GM21786 (cell line): ENCODE results near the gene UBE2R2.
"Not testable (repeated sequence)": the region's sequence is repeated elsewhere in the genome, so short reads cannot be mapped to it uniquely, and the experiment has no call there.

Experiments used
- ATAC-seq: cut with Tn5 transposase; IDR thresholded peaks from one replicate; pipeline ENCODE4 v1.9.1; 2021; ENCODE audit not compliant: unreplicated experiment

Gene UBE2R2

DNA sequence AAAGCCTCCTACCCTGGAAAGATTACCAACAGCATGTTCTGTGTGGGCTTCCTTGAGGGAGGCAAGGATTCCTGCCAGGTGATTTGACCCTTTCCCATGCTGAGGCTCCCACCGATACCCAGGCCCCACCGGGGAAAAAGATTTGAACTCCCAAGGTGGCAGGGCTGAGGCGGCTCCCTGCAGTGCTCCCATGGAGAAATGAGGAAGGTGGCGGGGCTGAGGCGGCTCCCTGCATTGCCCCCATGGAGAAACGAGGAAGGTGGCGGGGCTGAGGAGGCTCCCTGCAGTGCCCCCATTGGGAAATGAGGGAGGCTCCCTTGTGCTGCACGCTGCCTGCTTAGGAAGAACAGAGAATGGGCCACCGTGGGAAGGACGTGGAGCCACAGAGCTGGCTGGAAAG is 18.4 kb upstream of the UBE2R2 start:
- ATAC-seq = no peak

DNA sequence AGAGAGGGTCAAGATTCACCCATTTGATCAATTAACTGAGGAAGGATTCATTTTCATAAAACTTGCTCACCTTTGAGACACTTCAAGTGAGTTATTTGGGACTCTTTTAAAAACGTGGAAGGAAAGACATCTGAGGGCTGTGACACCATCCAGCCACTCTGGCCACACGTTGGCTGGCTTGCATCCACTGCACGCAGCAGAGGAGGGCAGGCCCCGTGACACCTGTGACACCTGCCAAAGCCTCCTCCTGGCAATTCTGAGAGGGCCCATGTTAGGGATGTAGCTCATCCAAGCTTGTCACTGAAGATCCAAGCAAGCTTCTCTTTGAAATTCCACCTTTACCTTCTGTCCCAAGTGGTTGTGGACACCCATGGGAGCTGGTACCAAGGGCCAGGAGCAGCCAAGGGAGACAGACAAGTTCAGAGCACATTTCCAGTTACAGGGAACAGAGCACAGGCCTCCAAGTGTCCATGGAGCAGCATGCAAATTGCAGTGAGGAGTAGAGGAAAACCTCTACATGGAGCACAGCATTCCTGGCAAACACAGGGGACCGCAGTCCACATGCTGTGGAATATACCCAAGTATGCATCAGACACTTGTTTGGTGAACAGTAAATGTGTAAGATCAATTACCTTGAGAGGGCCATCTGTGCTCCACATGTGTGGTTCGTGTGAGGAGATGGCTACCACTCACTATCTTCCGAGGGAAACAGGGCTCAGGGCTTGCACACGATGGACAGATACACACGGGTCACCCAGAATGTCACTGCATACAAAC is 16.8 kb upstream of the UBE2R2 start:
- ATAC-seq = no peak

GRCh38 chr9:33800886-33801285 is 16.1 kb upstream of the UBE2R2 start:
- no peak for ATAC-seq

GRCh38 chr9:33801943-33802500 is 14.9 kb upstream of the UBE2R2 start:
- ATAC-seq = not testable (repeated sequence)

GRCh38 chr9:33804196-33804595 is 12.8 kb upstream of the UBE2R2 start:
- not testable (repeated sequence) for ATAC-seq

DNA sequence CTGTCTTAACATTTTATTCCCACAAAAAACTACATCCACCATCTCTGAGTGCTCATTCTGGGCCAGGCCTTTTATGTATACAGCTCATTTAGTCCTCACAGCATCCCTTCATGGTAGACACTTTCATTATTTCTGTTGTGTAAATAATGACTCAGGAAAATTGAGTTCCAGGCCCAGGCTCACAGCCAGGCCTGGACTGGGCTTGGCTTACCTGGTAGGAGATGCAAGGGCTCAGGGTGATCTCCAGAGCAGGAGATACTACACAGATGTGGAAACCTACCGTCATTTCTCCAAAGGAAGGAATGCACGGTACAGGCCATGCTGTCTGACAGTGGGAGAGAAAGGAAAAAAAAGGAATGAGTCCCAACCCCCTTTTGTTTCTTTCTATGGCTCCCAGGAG is 9.8 kb upstream of the UBE2R2 start:
- ATAC-seq = not testable (repeated sequence)

DNA sequence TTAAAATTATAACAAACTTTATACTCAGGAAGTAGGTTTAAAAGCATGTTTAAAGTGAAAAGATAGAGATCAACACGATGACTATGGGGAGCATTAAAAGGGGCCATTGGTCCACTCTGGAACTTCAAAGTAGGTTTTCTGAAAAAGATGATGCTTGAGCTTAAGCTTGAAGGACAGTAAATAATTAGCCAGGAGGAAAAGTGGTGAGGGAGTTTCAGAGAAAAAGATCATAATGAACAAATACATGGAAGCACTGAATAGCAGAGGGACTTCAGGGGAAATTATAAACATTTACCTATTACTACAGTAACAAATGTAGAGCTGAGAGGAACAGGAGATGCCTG is 8.0 kb upstream of the UBE2R2 start:
- peak; percentile 37 for ATAC-seq

- ATAC-seq = no peak
Measured at GRCh38 chr9:33809506-33809905, 7.5 kb upstream of the UBE2R2 start.

DNA sequence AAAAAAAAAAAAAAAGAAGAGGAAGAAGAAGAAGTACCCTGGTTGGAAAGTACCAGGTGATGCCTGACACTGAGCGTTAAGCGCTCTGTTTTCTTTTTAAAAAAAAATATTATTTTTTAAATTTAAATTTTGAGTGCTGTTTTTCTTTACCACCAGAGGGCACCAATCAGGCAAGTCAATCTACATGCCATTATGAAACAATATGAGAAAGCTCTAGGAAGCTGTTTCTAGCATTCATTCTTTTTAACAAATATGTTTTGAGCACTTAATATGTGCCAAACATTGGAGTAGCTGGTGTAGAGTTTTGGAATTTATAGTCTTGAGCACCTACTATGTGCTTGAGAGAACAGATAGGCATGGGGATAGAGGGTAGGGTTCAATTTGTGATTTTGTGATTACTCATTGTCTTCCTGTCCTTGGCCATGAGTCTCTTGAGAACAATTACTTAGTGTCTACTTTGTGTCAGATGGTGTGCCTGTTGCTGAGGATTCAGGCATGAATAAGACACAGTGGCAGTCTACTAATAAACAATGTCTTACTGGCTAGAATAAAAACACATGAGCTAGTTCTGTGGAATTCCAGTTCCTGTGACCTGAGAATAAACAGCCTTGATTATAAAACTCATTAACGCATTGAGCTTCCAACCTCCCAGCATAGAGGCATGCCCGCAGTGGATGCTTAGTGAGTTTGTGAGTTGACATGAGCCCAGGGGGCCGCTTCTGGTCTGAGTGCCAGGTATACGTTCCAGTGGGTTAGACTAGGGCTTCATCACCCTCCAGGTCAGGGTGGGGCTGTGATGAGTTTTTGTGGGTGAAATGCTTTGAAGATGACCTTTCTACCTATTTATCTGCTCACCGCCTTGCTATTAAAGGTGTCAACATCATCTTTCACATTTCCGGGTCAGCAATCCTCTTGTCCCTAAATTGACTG is 3.0 kb upstream of the UBE2R2 start:
- no peak for ATAC-seq

GRCh38 chr9:33815781-33816180 is 1.2 kb upstream of the UBE2R2 start:
- no peak for ATAC-seq

DNA sequence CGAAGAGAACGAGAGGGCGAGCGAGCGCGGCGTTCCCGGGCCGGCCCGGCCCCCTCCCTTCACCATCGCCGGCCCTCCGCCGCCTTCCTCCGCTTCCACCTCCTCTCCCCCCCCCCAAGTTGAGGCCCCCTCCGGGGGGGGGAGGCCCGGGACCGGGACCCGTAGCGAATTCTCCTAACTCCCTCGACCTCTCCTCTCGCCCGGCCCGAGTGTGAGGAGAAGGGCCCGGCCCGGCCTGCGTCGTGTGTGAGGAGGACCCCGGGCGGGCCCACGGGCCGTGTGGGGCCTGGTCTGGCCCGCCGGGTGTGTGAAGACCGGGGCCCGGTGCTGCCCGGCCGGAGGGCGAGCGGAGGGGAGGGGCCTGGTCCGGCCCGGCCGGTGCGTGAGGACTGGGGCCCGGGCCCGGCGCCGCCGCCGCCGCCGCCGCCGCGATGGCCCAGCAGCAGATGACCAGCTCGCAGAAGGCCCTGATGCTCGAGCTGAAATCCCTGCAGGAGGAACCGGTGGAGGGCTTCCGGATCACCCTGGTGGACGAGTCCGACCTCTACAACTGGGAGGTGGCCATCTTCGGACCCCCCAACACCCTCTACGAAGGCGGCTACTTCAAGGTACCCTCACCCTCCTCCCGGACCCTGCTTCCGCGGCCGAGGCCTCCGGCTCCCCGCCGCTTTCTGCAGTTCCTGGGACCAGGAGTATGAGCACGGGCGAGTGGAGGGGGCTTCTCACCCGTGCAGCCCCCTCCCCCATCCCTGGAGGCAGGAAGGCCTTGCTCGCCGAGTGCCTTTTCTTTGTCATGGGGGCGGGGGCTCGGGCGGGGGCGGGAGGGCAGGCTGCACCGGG is 587 bp downstream of the UBE2R2 start:
- peak; percentile 7 for ATAC-seq

GRCh38 chr9:33818167-33818846 is 1.3 kb downstream of the UBE2R2 start:
- ATAC-seq = no peak

GRCh38 chr9:33818847-33819500 is 2.0 kb downstream of the UBE2R2 start:
- no peak for ATAC-seq

DNA sequence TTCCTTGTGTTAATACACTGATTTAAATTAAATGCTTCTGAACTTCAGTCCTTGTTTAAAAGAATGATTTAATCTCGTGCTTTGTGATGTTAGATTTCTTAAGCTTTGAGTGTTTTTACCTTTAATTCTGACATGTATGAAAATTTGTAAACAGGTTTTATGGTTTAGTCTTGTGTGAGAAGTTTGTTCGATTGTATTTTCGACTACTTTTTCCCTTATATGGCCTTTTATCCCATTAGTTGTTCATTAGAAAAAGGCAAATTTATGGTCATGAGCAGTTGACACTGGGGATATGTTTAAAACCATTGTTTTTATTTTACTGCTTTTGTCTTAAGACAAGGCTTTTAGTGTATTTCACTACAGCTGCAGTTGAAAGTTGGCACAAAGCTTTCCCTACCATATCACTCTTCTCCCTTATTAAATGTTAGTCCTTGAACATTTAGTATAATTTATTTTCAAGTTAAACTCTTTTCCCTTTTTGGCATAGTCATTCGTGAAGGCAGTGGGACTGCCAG is 3.3 kb downstream of the UBE2R2 start:
- no peak for ATAC-seq

- ATAC-seq = no peak
Measured at GRCh38 chr9:33823801-33824200, 6.8 kb downstream of the UBE2R2 start.

DNA sequence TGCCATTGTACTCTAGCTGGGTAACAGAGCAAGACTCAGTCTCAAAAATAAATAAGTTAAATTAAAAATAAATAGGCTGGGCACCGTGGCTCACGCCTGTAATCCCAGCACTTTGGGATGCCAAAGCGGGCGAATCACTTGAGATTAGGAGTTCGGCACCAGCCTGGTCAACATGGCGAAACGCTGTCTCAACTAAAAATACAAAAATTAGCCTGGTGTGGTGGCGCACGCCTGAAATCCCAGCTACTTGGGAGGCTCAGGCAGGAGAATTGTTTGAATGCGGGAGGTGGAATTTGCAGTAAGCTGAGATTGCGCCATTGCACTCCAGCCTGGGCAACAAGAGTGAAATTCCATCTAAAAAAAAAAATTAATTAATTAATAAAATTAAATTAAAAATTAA is 10.3 kb downstream of the UBE2R2 start:
- not testable (repeated sequence) for ATAC-seq

DNA sequence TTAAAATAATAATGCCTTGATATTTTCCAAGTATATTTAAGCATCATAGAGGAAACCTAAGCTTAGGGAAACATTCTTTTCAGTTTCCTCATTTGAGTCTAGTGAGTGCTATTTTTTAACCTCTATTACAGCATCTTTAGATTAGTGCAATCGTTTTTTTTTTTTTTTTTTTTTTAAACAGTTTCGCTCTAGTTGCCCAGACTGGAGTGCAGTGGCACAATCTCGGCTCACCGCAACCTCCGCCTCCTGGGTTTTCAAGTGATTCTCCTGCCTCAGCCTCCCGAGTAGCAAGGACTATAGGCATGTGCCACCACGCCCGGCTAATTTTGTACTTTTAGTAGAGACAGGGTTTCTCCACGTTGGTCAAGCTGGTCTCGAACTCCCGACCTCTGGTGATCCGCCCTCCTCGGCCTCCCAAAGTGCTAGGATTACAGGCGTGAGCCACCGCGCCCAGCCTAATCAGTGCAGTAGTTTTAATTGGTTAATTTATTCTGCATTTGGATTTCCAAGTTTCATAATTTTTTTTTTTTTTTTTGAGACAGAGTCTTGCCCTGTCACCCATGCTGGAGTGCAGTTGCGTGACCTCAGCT is 12.8 kb downstream of the UBE2R2 start:
- not testable (repeated sequence) for ATAC-seq

- no peak for ATAC-seq
Measured at GRCh38 chr9:33835625-33836260, 18.8 kb downstream of the UBE2R2 start.

GRCh38 chr9:33836261-33836660 is 19.3 kb downstream of the UBE2R2 start:
- ATAC-seq = not testable (repeated sequence)
